Tracheal epithelial cell (primary cell): ENCODE data around the gene LTB4R2. TPM values are rescaled to one million over a fixed set of nuclear protein-coding genes. Genes with fewer than 3 reads are reported as not detected.

ENCODE experiments used
- total RNA-seq: library from RNA; depleted of rRNA; stranded (reverse); fragments of >200 nt; gene quantifications from 2 replicates; pipeline ENCODE4 v1.2.1, GENCODE V29; 2014

The LTB4R2 gene, protein sequence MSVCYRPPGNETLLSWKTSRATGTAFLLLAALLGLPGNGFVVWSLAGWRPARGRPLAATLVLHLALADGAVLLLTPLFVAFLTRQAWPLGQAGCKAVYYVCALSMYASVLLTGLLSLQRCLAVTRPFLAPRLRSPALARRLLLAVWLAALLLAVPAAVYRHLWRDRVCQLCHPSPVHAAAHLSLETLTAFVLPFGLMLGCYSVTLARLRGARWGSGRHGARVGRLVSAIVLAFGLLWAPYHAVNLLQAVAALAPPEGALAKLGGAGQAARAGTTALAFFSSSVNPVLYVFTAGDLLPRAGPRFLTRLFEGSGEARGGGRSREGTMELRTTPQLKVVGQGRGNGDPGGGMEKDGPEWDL
- total RNA-seq: 30.3 and 32.5 TPM in 2 replicates

DNA sequence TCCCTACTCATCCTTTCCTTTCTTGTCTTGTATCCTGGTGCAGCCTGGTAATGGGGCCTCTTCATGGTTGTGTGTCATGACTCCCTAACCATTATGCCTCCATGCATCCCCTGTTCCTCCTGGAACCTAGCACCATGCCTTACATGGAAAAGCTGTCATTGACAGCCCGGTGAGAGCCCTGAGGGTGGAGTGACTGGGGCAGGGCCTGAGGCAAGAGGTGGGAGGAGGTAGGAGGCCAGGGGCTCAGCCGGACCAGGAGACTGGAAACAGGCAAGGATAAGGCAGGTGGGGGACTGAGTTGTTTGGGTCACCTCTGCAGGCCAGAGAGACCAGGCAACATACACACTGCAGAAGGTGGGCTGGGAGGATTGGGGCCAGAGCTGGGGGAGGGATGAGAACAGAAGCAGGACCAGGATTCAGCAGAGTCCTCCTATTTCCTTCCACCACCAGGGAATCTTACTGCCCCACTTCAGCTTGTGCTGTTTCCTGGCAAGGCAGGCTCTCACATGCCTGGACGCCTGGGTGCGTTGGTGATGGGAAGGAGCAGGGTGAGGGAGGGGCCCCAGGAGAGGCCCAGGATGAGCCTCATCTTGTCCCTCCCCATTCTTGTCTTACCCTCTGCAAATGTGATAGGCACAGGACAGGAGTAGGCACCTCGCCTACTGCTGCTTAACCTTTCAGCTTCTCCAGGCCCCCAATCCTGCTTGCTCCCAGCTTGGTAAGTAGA is at the start of gene LTB4R2:
LTB4R2 (plus strand) TSS at position 603 of the 727 bp plus-strand sequence. CDS start 525 bp downstream, outside the sequence.

GRCh38 chr14:24262821-24263733 is 46.9 kb upstream of the LTB4R2 start, which contains the start of gene TGM1:
TSS of gene TGM1 (minus strand) at chr14:24263177. CDS start at chr14:24262352, 825 bp downstream.

DNA sequence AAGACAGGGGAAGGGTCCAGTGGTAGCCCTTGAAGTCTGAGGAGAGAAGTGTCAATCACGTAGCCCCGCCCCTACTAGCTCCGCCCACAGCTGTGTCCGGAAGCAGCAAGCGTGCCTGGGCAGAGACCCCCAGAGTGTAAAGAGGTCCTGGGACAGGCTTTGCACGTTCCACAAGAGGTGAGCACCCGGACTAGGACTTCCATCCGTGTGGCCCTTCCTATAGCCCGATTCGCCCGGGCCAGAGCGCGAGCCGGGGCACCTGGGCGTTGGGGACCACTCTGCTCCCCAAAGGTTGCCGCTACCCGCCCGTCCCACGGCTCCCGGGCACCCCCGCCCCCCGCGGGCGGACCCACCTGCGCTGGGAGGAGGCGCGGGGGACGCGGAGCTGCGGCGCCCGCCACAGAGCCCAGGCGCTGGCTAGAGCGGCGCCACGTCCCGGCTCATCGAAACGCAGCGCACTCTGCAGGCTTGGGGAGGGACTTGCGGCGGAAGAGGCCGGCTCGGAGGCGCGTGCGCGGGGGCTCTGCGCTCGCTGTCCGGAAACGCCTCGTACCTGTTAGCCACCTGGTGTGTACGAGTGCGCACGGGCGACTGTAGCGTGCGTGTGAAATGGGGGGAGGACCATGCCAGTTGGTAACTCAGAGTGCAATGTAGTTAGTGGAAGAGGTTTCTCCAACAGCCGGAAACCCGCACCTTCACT is 38.7 kb upstream of the LTB4R2 start, which contains the start of gene RABGGTA:
RABGGTA (minus strand) TSS at position 464 of the 700 bp plus-strand sequence. CDS start 482 bp downstream, outside the sequence.

DNA sequence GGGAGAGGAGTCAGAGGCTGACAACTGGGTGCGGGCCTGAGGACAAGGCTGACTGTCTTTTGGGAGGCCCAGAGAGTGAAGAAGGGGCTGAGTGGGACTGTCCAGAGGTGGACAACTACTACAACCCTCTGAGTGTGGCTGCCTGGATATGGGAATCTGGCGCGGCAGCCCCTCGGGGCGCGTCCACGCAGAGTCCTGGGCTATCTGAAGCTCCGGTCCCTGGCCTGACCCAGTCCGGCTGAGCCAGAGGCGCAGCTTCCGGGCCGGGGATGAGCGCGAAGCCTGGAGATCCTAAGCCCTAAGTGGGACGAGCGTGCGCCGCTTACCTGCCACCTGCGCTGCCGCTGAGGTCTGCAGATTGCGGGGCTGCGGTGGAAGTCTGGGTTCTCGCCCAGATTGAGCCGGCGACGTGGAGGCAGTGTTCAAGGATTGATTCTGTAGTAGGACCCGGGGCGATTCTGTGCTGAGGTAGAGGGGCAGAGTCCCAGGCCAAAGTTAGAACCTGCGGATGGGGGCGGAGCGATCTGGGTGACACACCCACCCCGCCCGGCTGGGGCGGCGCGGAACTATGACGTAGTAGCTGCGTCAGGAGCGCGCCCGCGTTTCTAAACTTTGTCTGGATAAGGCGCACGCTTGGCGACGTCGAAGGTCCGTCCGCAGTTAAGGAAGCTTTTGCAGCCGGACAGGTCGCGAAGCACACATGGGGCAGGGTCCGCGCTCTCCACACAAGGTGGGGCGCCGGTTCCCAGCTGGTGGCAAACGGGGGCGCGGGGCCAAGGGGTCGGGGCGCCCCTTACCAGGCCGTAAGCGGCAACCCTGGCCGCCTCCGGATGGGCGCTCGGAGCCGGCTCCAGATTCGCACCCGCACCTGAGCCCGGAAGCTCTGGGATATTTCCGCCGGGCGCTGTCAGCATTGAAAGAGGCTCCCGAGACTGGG is 10.4 kb upstream of the LTB4R2 start, which contains the start of the genes DHRS1 and NOP9:
DHRS1 (minus strand) TSS at position 526 of the 937 bp plus-strand sequence. CDS start 674 bp downstream, outside the sequence.
NOP9 (plus strand) TSS at position 596 of the 937 bp plus-strand sequence; CDS start at position 701, 105 bp downstream.

GRCh38 chr14:24307575-24308341 is 2.2 kb upstream of the LTB4R2 start, which contains the start of gene CIDEB:
TSS of gene CIDEB (minus strand) at chr14:24307977. CDS start at chr14:24307858, 119 bp downstream.

DNA sequence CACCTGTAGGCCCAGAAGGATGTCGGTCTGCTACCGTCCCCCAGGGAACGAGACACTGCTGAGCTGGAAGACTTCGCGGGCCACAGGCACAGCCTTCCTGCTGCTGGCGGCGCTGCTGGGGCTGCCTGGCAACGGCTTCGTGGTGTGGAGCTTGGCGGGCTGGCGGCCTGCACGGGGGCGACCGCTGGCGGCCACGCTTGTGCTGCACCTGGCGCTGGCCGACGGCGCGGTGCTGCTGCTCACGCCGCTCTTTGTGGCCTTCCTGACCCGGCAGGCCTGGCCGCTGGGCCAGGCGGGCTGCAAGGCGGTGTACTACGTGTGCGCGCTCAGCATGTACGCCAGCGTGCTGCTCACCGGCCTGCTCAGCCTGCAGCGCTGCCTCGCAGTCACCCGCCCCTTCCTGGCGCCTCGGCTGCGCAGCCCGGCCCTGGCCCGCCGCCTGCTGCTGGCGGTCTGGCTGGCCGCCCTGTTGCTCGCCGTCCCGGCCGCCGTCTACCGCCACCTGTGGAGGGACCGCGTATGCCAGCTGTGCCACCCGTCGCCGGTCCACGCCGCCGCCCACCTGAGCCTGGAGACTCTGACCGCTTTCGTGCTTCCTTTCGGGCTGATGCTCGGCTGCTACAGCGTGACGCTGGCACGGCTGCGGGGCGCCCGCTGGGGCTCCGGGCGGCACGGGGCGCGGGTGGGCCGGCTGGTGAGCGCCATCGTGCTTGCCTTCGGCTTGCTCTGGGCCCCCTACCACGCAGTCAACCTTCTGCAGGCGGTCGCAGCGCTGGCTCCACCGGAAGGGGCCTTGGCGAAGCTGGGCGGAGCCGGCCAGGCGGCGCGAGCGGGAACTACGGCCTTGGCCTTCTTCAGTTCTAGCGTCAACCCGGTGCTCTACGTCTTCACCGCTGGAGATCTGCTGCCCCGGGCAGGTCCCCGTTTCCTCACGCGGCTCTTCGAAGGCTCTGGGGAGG is 985 bp downstream of the LTB4R2 start, which contains the start of gene LTB4R:
LTB4R (plus strand) TSS at position 857 of the 959 bp plus-strand sequence. CDS start 4,150 bp downstream, outside the sequence.

GRCh38 chr14:24334431-24335291 is 24.7 kb downstream of the LTB4R2 start, which contains the start of gene ADCY4:
TSS of gene ADCY4 (minus strand) at chr14:24335071. CDS start at chr14:24334652, 419 bp downstream.

GRCh38 chr14:24339284-24340151 is 29.6 kb downstream of the LTB4R2 start, which contains the start of gene RIPK3:
TSS of gene RIPK3 (minus strand) at chr14:24339991. CDS start at chr14:24339826, 165 bp downstream.

Other genes starting within 250 kb of the LTB4R2 start
- gene CPNE6, start 238.6 kb upstream of the LTB4R2 start, total RNA-seq: not detected in 2 replicates
- 57.1 and 93.8 TPM in 2 replicates for gene PCK2, start 215.8 kb upstream of the LTB4R2 start, total RNA-seq
- gene DCAF11, start 195.4 kb upstream of the LTB4R2 start, total RNA-seq: 70.1 and 80.1 TPM in 2 replicates
- 0.96 and 1.9 TPM in 2 replicates for gene NRL, start 195.2 kb upstream of the LTB4R2 start, total RNA-seq
- gene FITM1, start 179.5 kb upstream of the LTB4R2 start, total RNA-seq: under 0.01 and 0.24 TPM in 2 replicates
- 92.9 and 152 TPM in 2 replicates for gene PSME1, start 173.9 kb upstream of the LTB4R2 start, total RNA-seq
- gene EMC9, start 168.5 kb upstream of the LTB4R2 start, total RNA-seq: 11.7 and 12.8 TPM in 2 replicates
- gene PSME2, start 163.5 kb upstream of the LTB4R2 start, total RNA-seq: 33.7 and 78.8 TPM in 2 replicates
- 23.9 and 49.0 TPM in 2 replicates for gene RNF31, start 162.6 kb upstream of the LTB4R2 start, total RNA-seq
- 16.8 and 62.9 TPM in 2 replicates for gene IRF9, start 148.9 kb upstream of the LTB4R2 start, total RNA-seq
- gene REC8, start 138.1 kb upstream of the LTB4R2 start, total RNA-seq: 1.7 and 6.0 TPM in 2 replicates
- gene IPO4, start 121.3 kb upstream of the LTB4R2 start, total RNA-seq: 45.6 and 64.3 TPM in 2 replicates
- gene TM9SF1, start 114.7 kb upstream of the LTB4R2 start, total RNA-seq: 63.9 and 79.9 TPM in 2 replicates
- gene TSSK4, start 104.4 kb upstream of the LTB4R2 start, total RNA-seq: not detected in 2 replicates
- 32.8 and 40.7 TPM in 2 replicates for gene CHMP4A, start 96.7 kb upstream of the LTB4R2 start, total RNA-seq
- 10.8 and 14.7 TPM in 2 replicates for gene MDP1, start 94.1 kb upstream of the LTB4R2 start, total RNA-seq
- 91.6 and 113 TPM in 2 replicates for gene NEDD8, start 77.8 kb upstream of the LTB4R2 start, total RNA-seq
- 95.1 and 97.1 TPM in 2 replicates for gene GMPR2, start 77.2 kb upstream of the LTB4R2 start, total RNA-seq
- 53.1 and 287 TPM in 2 replicates for gene TINF2, start 67.5 kb upstream of the LTB4R2 start, total RNA-seq
- gene TGM1, start 47.0 kb upstream of the LTB4R2 start, total RNA-seq: 69.1 and 167 TPM in 2 replicates
- gene RABGGTA, start 38.5 kb upstream of the LTB4R2 start, total RNA-seq: 53.9 and 65.1 TPM in 2 replicates
- gene DHRS1, start 10.4 kb upstream of the LTB4R2 start, total RNA-seq: 23.0 and 29.4 TPM in 2 replicates
- gene NOP9, start 10.3 kb upstream of the LTB4R2 start, total RNA-seq: 26.6 and 41.4 TPM in 2 replicates
- gene CIDEB, start 2.2 kb upstream of the LTB4R2 start, total RNA-seq: 1.4 and 6.0 TPM in 2 replicates
- 13.5 and 13.6 TPM in 2 replicates for gene LTB4R, start 1.4 kb downstream of the LTB4R2 start, total RNA-seq
- gene ADCY4, start 24.9 kb downstream of the LTB4R2 start, total RNA-seq: 1.7 TPM in 1 of 2 replicates, not detected in the other
- gene RIPK3, start 29.9 kb downstream of the LTB4R2 start, total RNA-seq: 2.1 and 5.1 TPM in 2 replicates
- gene NFATC4, start 58.0 kb downstream of the LTB4R2 start, total RNA-seq: 10.6 and 17.3 TPM in 2 replicates
- gene NYNRIN, start 88.9 kb downstream of the LTB4R2 start, total RNA-seq: 7.0 and 8.4 TPM in 2 replicates
- gene CBLN3, start 119.5 kb downstream of the LTB4R2 start, total RNA-seq: 0.64 and 0.96 TPM in 2 replicates
- gene KHNYN, start 119.8 kb downstream of the LTB4R2 start, total RNA-seq: 95.7 and 155 TPM in 2 replicates
- 4.5 and 5.1 TPM in 2 replicates for gene SDR39U1, start 132.6 kb downstream of the LTB4R2 start, total RNA-seq
- gene CMA1, start 198.1 kb downstream of the LTB4R2 start, total RNA-seq: not detected in 2 replicates